PC-9 (cell line): ENCODE results near the gene MUC13. TPM values are rescaled to one million over a fixed set of nuclear protein-coding genes. Genes with fewer than 3 reads are reported as not detected.

Source experiments
- BruUV-seq: library from RNA; stranded (reverse); fragments of 400-500 nt; replicated peaks from 2 replicates; lab custom pipeline; 2021; lab: Mats Ljungman, UMichigan
- CTCF ChIA-PET: fragments of 300-600 bp; sonication (Branson Sonifier 250); formaldehyde crosslinking; loops from one replicate; lab custom pipeline; 2022; ENCODE audit warnings: antibody characterized with exemption; lab: Charles Lee
- POLR2A ChIA-PET: fragments of 300-600 bp; sonication (Branson Sonifier 250); formaldehyde crosslinking; loops from one replicate; lab custom pipeline; 2022; ENCODE audit warnings: antibody characterized with exemption; ENCODE audit not compliant: unreplicated experiment; lab: Charles Lee
- DNase-seq, 2 experiments: peaks; one replicate each; pipeline versions ENCODE4 v3.0.0 to v3.0.0-alpha.2; 2015 to 2022; ENCODE audit warnings: mixed read lengths in 1 of 2
- H2AFZ ChIP-seq: fragments of 200-600 bp; sonication (generic); 2 replicates; pipeline ENCODE4 v1.8.1; 2017; ENCODE audit warnings: antibody characterized with exemption
- H3F3A ChIP-seq: fragments of 200-600 bp; sonication (generic); 2 replicates; pipeline ENCODE4 v1.8.1; 2017; ENCODE audit warnings: antibody characterized with exemption, mild to moderate bottlenecking, low read depth; ENCODE audit not compliant: insufficient read depth
- H3K27ac ChIP-seq: fragments of 200-600 bp; sonication (generic); 2 replicates; pipeline ENCODE4 v1.6.1; 2016; ENCODE audit warnings: mixed run types
- H3K27me3 ChIP-seq: fragments of 200-600 bp; sonication (generic); 2 replicates; pipeline ENCODE4 v1.6.1; 2016; ENCODE audit warnings: low read depth, mixed run types; ENCODE audit not compliant: insufficient read depth
- H3K36me3 ChIP-seq: fragments of 200-600 bp; sonication (generic); 2 replicates; pipeline ENCODE4 v1.6.1; 2016; ENCODE audit warnings: low read depth, mixed run types
- H3K4me1 ChIP-seq: fragments of 200-600 bp; sonication (generic); replicated peaks from 2 replicates; pipeline ENCODE4 v1.6.1; 2016; ENCODE audit warnings: mixed run types; ENCODE audit not compliant: insufficient read depth
- H3K4me2 ChIP-seq: fragments of 200-600 bp; sonication (generic); 2 replicates; pipeline ENCODE4 v1.6.1; 2017; ENCODE audit warnings: mixed run types
- H3K4me3 ChIP-seq: fragments of 200-600 bp; sonication (generic); 2 replicates; pipeline ENCODE4 v1.6.1; 2016; ENCODE audit warnings: mixed run types
- H3K79me2 ChIP-seq: fragments of 200-600 bp; sonication (generic); 2 replicates; pipeline ENCODE4 v1.6.1; 2017; ENCODE audit warnings: low read depth, mixed run types
- H3K9me2 ChIP-seq: fragments of 200-600 bp; sonication (generic); 2 replicates; pipeline ENCODE4 v1.8.1; 2017; ENCODE audit warnings: mild to moderate bottlenecking; ENCODE audit not compliant: insufficient read depth
- H3K9me3 ChIP-seq: fragments of 200-600 bp; sonication (generic); 2 replicates; pipeline ENCODE4 v1.8.1; 2016; ENCODE audit warnings: low read depth; ENCODE audit not compliant: insufficient read depth
- H4K20me1 ChIP-seq: fragments of 200-600 bp; sonication (generic); 2 replicates; pipeline ENCODE4 v1.8.1; 2017; ENCODE audit not compliant: insufficient read depth
- EZH2 ChIP-seq: fragments of 200-600 bp; sonication (generic); IDR thresholded peaks from 2 replicates; pipeline ENCODE4 v1.8.0; 2017; ENCODE audit warnings: antibody characterized with exemption, low read depth
- intact Hi-C: fragments of 100-400 bp; cut with micrococcal nuclease; formaldehyde crosslinking; loops from one replicate; pipeline ENCODE4 v1.10.0; 2022; ENCODE audit not compliant: unreplicated experiment
- total RNA-seq: library from RNA; stranded (reverse); gene quantifications from 2 replicates; pipeline ENCODE4 v1.2.3, GENCODE V29; 2021
- TF ChIP-seq, protein P1 (sequence below): fragments of 200-600 bp; sonication (generic); conservative IDR thresholded peaks from 2 replicates; pipeline ENCODE4 v1.6.1; 2017; ENCODE audit warnings: mixed run types, antibody characterized with exemption, mild to moderate bottlenecking, moderate library complexity

Gene MUC13
- total RNA-seq, 1 experiment from 2014 or later, result not detected

DNA sequence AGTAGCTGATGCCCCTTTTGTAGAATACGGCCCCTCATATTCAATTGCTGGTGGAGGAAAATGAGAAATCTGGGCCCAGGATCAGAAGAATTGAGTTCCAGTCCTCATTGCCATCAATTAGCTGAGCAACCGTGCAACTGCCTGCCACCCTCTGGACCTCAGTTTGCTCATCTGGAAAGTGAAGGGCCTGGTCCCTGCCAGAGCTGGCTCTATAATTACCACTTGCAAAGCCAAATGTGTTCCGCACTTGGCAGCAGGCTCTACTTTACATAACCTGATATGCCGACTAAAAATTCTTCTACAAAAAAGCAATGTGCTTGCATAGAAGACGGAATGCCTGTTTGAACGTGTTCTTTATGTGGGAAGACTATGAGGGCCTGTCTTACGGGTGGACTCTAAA is 38.8 kb downstream of the MUC13 start:
- Histone ChIP-seq H3K9me3 (no peaks in the 10 kb centered on the region), H2AFZ (no peak overlapping the region), H3K9me2 (no peaks in the 10 kb centered on the region), H4K20me1 (no peaks in the 10 kb centered on the region), H3K4me2 (no peak overlapping the region), H3F3A (no peaks in the 10 kb centered on the region), H3K36me3 (no peaks in the 10 kb centered on the region), H3K4me3 (no peak overlapping the region), H3K27ac (no peak overlapping the region), H3K79me2 (no peaks in the 10 kb centered on the region), H3K27me3 (no peaks in the 10 kb centered on the region), H3K4me1 (peaks cover 3% of the 10 kb centered on the region; the same call in 1 of the 2 replicates)
- CTCF ChIA-PET, result interaction anchor here (0.6 kb wide), 1 partner anchor 20 kb away, joined by 12 read pairs; no protein-coding TSS in a partner anchor
- DNase-seq, result no peak
- no TSS peak for BruUV-seq
- TF ChIP-seq, protein P1, sequence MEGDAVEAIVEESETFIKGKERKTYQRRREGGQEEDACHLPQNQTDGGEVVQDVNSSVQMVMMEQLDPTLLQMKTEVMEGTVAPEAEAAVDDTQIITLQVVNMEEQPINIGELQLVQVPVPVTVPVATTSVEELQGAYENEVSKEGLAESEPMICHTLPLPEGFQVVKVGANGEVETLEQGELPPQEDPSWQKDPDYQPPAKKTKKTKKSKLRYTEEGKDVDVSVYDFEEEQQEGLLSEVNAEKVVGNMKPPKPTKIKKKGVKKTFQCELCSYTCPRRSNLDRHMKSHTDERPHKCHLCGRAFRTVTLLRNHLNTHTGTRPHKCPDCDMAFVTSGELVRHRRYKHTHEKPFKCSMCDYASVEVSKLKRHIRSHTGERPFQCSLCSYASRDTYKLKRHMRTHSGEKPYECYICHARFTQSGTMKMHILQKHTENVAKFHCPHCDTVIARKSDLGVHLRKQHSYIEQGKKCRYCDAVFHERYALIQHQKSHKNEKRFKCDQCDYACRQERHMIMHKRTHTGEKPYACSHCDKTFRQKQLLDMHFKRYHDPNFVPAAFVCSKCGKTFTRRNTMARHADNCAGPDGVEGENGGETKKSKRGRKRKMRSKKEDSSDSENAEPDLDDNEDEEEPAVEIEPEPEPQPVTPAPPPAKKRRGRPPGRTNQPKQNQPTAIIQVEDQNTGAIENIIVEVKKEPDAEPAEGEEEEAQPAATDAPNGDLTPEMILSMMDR, result no peak
- TF ChIP-seq EZH2, result no peak
- POLR2A ChIA-PET, result interaction anchor here (0.5 kb wide), 1 partner anchor 636 kb away, joined by 5 read pairs; no protein-coding TSS in a partner anchor
- intact Hi-C loops, result no loop called here

DNA sequence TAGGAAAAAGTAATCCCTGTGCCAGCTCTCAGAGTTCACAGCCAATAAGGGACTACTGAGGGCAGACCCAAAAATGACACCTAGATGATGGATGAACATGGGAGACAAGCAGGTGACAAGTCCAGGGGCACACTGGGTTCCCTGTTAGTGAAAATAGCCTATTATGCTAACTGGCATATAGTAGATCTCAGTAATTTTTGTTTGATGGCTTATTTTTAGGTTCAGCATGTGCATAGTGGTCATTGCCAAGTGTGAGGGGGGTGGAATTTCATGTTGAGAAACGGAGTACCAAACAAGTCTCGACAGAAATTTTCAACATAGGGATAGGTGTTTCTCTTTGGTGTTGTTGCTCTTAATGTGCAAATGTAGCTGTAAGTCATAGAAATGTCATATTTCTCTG is 41.0 kb downstream of the MUC13 start:
- CTCF ChIA-PET, result no interaction called here
- Histone ChIP-seq H3K79me2 (no peaks in the 10 kb centered on the region), H3K4me2 (no peak overlapping the region), H3F3A (no peaks in the 10 kb centered on the region; the same call in 1 of the 2 replicates), H3K36me3 (no peaks in the 10 kb centered on the region), H4K20me1 (no peaks in the 10 kb centered on the region), H3K27me3 (no peaks in the 10 kb centered on the region), H3K9me3 (no peaks in the 10 kb centered on the region), H3K27ac (no peak overlapping the region), H2AFZ (no peak overlapping the region), H3K4me3 (no peak overlapping the region), H3K9me2 (no peaks in the 10 kb centered on the region), H3K4me1 (no peaks in the 10 kb centered on the region)
- POLR2A ChIA-PET, result no interaction called here
- BruUV-seq, result no TSS peak
- TF ChIP-seq EZH2, result no peak
- intact Hi-C loops, result no loop called here
- DNase-seq, result no peak

- POLR2A ChIA-PET, result interaction anchor here (0.6 to 0.7 kb wide), 3 partner anchors 46 to 104 kb away, joined by 4 to 14 read pairs (median 7); no protein-coding TSS in a partner anchor
- no peak overlapping the region for H3K27ac ChIP-seq
Measured at GRCh38 chr3:124890573-124891190, 43.9 kb downstream of the MUC13 start.

More at GRCh38 chr3:124890573-124891190, 43.9 kb downstream of the MUC13 start:
- no peak overlapping the region for H3K4me2 ChIP-seq
- H4K20me1 ChIP-seq, result no peaks in the 10 kb centered on the region
- no TSS peak for BruUV-seq
- TF ChIP-seq, protein P1, result no peak
- no peak for TF ChIP-seq EZH2
- H3K4me3 ChIP-seq, result no peak overlapping the region
- no peaks in the 10 kb centered on the region for H3K9me2 ChIP-seq
- H3K79me2 ChIP-seq, result peaks cover 8% of the 10 kb centered on the region
- H3F3A ChIP-seq, result peaks cover 16% of the 10 kb centered on the region; the same call in 1 of the 2 replicates
- CTCF ChIA-PET, result no interaction called here
- no peaks in the 10 kb centered on the region for H3K27me3 ChIP-seq
- H3K4me1 ChIP-seq, result peaks cover 8% of the 10 kb centered on the region; the same call in 1 of the 2 replicates
- H3K36me3 ChIP-seq, result no peaks in the 10 kb centered on the region
- H3K9me3 ChIP-seq, result no peaks in the 10 kb centered on the region
- DNase-seq, result no peak
- H2AFZ ChIP-seq, result no peak overlapping the region
- intact Hi-C loops, result no loop called here
